HEK293T (cell line): ENCODE results near the gene SMIM45.

Source experiments
- BHLHE40 ChIP-seq: fragments of 450-650 bp; IDR thresholded peaks from 2 replicates; pipeline ENCODE4 v1.6.1; 2016; ENCODE audit warnings: mild to moderate bottlenecking, moderate library complexity, borderline replicate concordance
- ELF4 ChIP-seq: fragments of 450-650 bp; IDR thresholded peaks from 2 replicates; pipeline ENCODE4 v1.6.1; 2017; ENCODE audit warnings: antibody characterized with exemption
- FOXA1 ChIP-seq: fragments of 450-650 bp; IDR thresholded peaks from 2 replicates; pipeline ENCODE4 v1.6.1; 2016; ENCODE audit warnings: mild to moderate bottlenecking
- FOXM1 ChIP-seq: fragments of 450-650 bp; IDR thresholded peaks from 2 replicates; pipeline ENCODE4 v1.6.1; 2017; ENCODE audit warnings: mild to moderate bottlenecking, borderline replicate concordance
- NFRKB ChIP-seq: fragments of 450-650 bp; IDR thresholded peaks from 2 replicates; pipeline ENCODE4 v1.6.1; 2016; ENCODE audit warnings: mild to moderate bottlenecking, moderate library complexity
- SP1 ChIP-seq: fragments of 450-650 bp; IDR thresholded peaks from 2 replicates; pipeline ENCODE4 v1.6.1; 2017
- ZNF384 ChIP-seq: fragments of 450-650 bp; IDR thresholded peaks from 2 replicates; pipeline ENCODE4 v1.6.1; 2016

DNA sequence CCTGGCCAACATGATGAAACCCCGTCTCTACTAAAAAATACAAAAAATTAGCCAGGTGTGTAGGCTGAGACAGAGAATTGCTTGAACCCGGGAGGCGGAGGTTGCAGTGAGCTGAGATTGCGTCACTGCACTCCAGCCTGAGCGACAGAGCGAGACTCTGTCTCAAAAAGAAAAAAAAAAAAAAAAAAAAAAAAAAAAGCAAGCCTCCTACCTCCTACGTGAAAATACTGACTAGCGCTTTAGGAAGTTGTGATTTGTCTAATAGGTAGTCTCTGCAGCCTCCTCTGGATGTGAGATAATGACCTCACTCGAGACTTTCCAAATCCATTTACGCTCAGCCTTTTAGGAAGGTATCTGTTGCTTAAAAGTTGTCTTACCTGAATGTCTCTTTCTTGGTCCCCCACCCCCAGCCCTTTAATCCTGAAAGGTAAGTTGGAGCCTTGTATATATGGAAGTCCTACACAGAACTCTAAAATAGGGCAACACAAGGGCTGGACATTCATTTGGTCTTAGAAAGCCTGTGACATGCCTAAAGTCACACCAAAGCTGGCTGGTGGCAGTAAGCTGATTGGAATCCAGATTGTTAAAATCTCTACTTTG lies 22.8 kb downstream of the SMIM45 start:
- TF ChIP-seq SP1 (no peak), FOXA1 (no peak), ZNF384 (no peak), BHLHE40 (no peak), NFRKB (no peak), FOXM1 (no peak), ELF4 (no peak)
